CD4-positive, alpha-beta T cell (primary cell): ENCODE measurements around the gene FOXP4. TPM values are rescaled to one million over a fixed set of nuclear protein-coding genes. Genes with fewer than 3 reads are reported as not detected.

Experiments used
- ATAC-seq: fragments of 200-7000 bp; cut with Tn5 transposase; one replicate; pipeline ENCODE4 v1.10.0; 2022; ENCODE audit warnings: mild to moderate bottlenecking; ENCODE audit not compliant: poor library complexity
- CTCF ChIA-PET: fragments of 350-600 bp; sonication (Branson Sonifier 250); formaldehyde crosslinking; loops from one replicate; lab custom pipeline; 2021; ENCODE audit warnings: antibody characterized with exemption, inconsistent platforms; lab: Charles Lee
- POLR2A ChIA-PET: fragments of 350-600 bp; sonication (Branson Sonifier 250); formaldehyde crosslinking; loops from one replicate; lab custom pipeline; 2021; ENCODE audit warnings: antibody characterized with exemption, inconsistent platforms; lab: Charles Lee
- DNase-seq, 14 experiments: peaks; one replicate each; pipeline ENCODE4 v3.0.0-alpha.2; 2013 to 2020; ENCODE audit warnings: mixed read lengths in 2 of 14
- H3K27ac ChIP-seq, 2 donors: one replicate each; pipeline versions ENCODE4 v1.5.1 to v1.7.0; 2013; ENCODE audit warnings: low read length in 2 of 2, low read depth in 1 of 2, mild to moderate bottlenecking in 1 of 2
- H3K27me3 ChIP-seq, 2 experiments: 1 replicate in 1 of 2; 2 replicates in 1 of 2; pipeline versions ENCODE4 v1.6.1 to v1.7.0; 2013; ENCODE audit warnings: low read length in 2 of 2, control low read depth in 1 of 2, mild to moderate bottlenecking in 1 of 2, moderate library complexity in 1 of 2; ENCODE audit not compliant: insufficient read depth in 2 of 2, control insufficient read depth in 1 of 2
- H3K36me3 ChIP-seq: one replicate; pipeline ENCODE4 v1.6.1; 2013; ENCODE audit warnings: low read length, control low read depth; ENCODE audit not compliant: insufficient read depth
- H3K4me1 ChIP-seq: one replicate; pipeline ENCODE4 v1.6.1; 2013; ENCODE audit warnings: low read length, control low read depth; ENCODE audit not compliant: insufficient read depth
- H3K4me3 ChIP-seq: one replicate; pipeline ENCODE4 v1.5.1; 2013; ENCODE audit warnings: mild to moderate bottlenecking, low read length, moderate library complexity
- H3K9me3 ChIP-seq, 2 experiments: 1 replicate in 1 of 2; 2 replicates in 1 of 2; pipeline versions ENCODE4 v1.6.1 to v1.7.0; 2013; ENCODE audit warnings: low read length in 2 of 2, mild to moderate bottlenecking in 2 of 2, control low read depth in 1 of 2, moderate library complexity in 1 of 2; ENCODE audit not compliant: control insufficient read depth in 1 of 2, insufficient read depth in 1 of 2
- H3K27ac Mint-ChIP-seq: one replicate; pipeline ENCODE4 v1.8.0; 2020; ENCODE audit warnings: mixed read lengths
- H3K27me3 Mint-ChIP-seq: one replicate; pipeline ENCODE4 v1.8.0; 2021; ENCODE audit warnings: mixed read lengths
- H3K36me3 Mint-ChIP-seq: one replicate; pipeline ENCODE4 v1.8.0; 2021; ENCODE audit warnings: low read depth, mixed read lengths
- H3K4me1 Mint-ChIP-seq: one replicate; pipeline ENCODE4 v1.8.0; 2021; ENCODE audit warnings: low read depth, mixed read lengths
- H3K4me3 Mint-ChIP-seq: one replicate; pipeline ENCODE4 v1.8.0; 2020; ENCODE audit warnings: mild to moderate bottlenecking, mixed read lengths
- H3K9me3 Mint-ChIP-seq: one replicate; pipeline ENCODE4 v1.8.0; 2020; ENCODE audit warnings: mixed read lengths
- CTCF ChIP-seq: fragments of 200-600 bp; IDR thresholded peaks from one replicate; pipeline ENCODE4 v1.8.0; 2022; ENCODE audit warnings: antibody characterized with exemption, mild to moderate bottlenecking
- intact Hi-C, 2 experiments: fragments of 100-400 bp; cut with DNase I in 1 of 2; cut with micrococcal nuclease in 1 of 2; formaldehyde crosslinking; loops; one replicate each; pipeline versions ENCODE4 v1.15.1 to v1.9.0; 2023 to 2025; cut with DNase I, micrococcal nuclease
- total RNA-seq, 174 experiments: library from RNA in 2 of 174; stranded (reverse) in 2 of 174; gene quantifications; one replicate each; pipeline ENCODE4 v1.2.3 and lab custom pipeline; 2021 to 2026

Gene FOXP4
- total RNA-seq, 2 experiments from 2014 or later: 3.7 to 3.9 TPM

GRCh38 chr6:41645007-41645618, 98.9 kb downstream of the FOXP4 start:
- Mint-ChIP-seq H3K27ac (no peak overlapping the region), H3K4me1 (no peaks in the 10 kb centered on the region), H3K9me3 (no peaks in the 10 kb centered on the region), H3K36me3 (no peaks in the 10 kb centered on the region), H3K4me3 (no peak overlapping the region), H3K27me3 (peaks cover 37% of the 10 kb centered on the region)
- TF ChIP-seq CTCF: no peak
- ChIA-PET POLR2A (no interaction called here), CTCF (no interaction called here)
- Histone ChIP-seq H3K27me3 (peaks cover 0 to 4% of the 10 kb centered on the region in 2 experiments), H3K4me3 (no peak overlapping the region), H3K27ac (no peak overlapping the region), H3K9me3 (no peaks in the 10 kb centered on the region), H3K4me1 (no peaks in the 10 kb centered on the region), H3K36me3 (no peaks in the 10 kb centered on the region)
- no peak for ATAC-seq
- intact Hi-C loops: no loop called here
- DNase-seq: no peak

DNA sequence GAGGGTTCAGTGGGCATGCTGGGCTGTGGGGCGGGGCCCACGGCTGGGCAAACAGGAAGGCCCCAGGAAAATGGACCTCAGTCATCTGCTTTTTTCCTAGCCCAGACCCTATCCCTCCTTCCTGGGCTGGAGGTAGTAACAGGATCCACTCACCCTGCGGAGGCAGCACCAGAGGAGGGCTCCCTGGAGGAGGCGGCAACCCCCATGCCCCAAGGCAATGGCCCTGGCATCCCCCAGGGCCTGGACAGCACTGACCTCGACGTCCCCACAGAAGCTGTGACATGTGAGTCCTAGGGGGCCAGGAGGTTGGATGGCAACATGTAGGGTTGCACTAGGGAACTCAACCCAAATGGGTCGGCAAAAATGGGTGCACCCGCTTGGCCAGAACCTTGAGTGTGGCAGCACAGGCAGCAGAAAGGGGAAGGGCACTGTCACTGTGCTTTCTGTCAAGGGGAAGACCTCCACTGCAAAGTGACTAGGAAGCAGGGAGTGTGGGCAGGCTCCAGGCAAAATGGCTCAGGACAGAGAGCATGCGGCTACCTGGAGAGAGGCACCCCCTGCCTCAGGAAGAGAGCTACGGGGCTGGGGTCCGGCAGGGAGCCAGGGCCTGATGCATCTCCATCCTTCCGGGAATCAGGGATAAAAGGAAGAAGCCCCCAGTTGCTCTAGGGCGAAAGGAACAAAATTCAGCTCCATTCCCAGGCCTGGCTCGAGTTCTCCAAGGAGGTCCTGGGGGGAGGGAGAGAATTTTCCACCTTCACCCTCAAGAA, 100.0 kb downstream of the FOXP4 start:
- Histone ChIP-seq H3K4me1 (no peaks in the 10 kb centered on the region), H3K36me3 (no peaks in the 10 kb centered on the region), H3K9me3 (no peaks in the 10 kb centered on the region), H3K27me3 (no peaks in the 10 kb centered on the region), H3K27ac (no peak overlapping the region), H3K4me3 (no peak overlapping the region)
- H3K36me3 Mint-ChIP-seq: no peaks in the 10 kb centered on the region
- H3K27me3 Mint-ChIP-seq: peaks cover 28% of the 10 kb centered on the region
- no peak for ATAC-seq
- intact Hi-C loops: no loop called here
- ChIA-PET CTCF (no interaction called here), POLR2A (no interaction called here)
- H3K4me1 Mint-ChIP-seq: no peaks in the 10 kb centered on the region
- no peak for TF ChIP-seq CTCF
- no peak overlapping the region for H3K27ac Mint-ChIP-seq
- no peak overlapping the region for H3K4me3 Mint-ChIP-seq
- H3K9me3 Mint-ChIP-seq: no peaks in the 10 kb centered on the region
- DNase-seq: no peak

DNA sequence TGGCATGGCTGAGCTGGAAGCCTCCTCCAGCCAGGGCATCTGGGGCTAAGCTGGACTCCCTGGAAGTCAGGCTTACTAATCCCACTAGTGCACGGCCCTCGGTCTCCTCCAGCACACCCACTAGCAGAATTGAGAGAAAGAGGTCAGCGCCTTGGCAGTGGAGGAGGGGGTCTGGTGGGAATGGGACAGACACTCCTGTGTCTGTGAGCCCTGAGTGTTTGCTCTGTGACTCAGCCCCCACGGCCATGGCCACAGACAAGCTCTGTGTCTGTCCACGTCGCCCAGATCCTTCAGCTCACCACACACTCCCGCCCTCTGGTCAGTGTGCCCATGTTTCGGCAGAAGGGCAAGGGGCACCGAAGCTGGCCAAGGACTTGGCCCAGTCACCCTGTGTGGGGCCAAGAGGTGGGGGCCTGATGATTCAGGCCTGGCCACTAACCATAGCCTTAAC, 100.9 kb downstream of the FOXP4 start:
- no peak overlapping the region for H3K27ac ChIP-seq
- no peak for TF ChIP-seq CTCF
- H3K9me3 ChIP-seq: no peaks in the 10 kb centered on the region
- ChIA-PET CTCF (no interaction called here), POLR2A (no interaction called here)
- Mint-ChIP-seq H3K9me3 (no peaks in the 10 kb centered on the region), H3K27ac (no peak overlapping the region), H3K4me3 (no peak overlapping the region), H3K27me3 (peaks cover 20% of the 10 kb centered on the region), H3K4me1 (no peaks in the 10 kb centered on the region), H3K36me3 (no peaks in the 10 kb centered on the region)
- no peak for DNase-seq
- no peaks in the 10 kb centered on the region for H3K36me3 ChIP-seq
- no peaks in the 10 kb centered on the region for H3K27me3 ChIP-seq
- intact Hi-C loops: no loop called here
- no peak overlapping the region for H3K4me3 ChIP-seq
- no peak for ATAC-seq
- H3K4me1 ChIP-seq: no peaks in the 10 kb centered on the region
